ENCODE results near the gene PLCB1.

Gene PLCB1

DNA sequence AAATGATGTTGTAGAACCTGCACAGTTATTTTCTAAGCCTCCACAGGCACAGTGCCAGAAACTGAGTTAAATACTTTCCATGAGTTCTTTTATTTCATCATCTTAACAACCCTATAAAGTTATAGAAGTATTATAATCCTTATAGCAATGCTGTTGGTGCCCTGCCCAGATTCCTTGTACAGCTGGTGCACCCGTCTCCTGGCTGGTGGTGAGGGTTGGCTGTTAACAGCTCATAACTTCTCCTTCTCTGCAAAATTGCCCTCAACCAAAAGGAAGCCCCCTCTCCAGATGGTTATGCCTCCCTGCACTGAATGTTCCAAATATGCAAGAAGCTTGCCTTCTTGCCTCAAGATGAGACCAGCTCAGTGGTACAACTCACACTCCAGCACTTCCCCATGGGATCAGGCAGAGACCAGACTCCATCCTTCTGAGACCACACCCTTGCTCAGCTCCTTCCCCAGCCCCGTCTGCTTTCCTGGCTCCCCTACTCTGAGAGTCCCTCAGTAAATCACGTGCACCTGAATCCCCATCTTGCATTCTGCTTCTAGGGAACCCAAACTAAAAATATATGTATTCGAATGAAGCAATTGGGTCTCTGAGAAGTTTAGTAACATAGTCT lies 632.4 kb downstream of the PLCB1 start:
- DNase-seq: peak in 2 of 3 donors; percentile 75 to 89
- Histone ChIP-seq H3K27ac (ENCODE audit: insufficient read depth in 1 of 2, low read depth in 1 of 2, low read length in 2 of 2, poor library complexity in 1 of 2, severe bottlenecking in 2 of 2) (no peak overlapping the region), H3K27me3 (replicated peaks in 2 of 5; ENCODE audit: control insufficient read depth in 4 of 5, insufficient read depth in 5 of 5, low read length in 4 of 5) (no peaks in the 10 kb centered on the region), H3K9me3 (ENCODE audit: control extremely low read depth in 1 of 5, control insufficient read depth in 4 of 5, insufficient read depth in 2 of 5, low read depth in 1 of 5, low read length in 4 of 5) (no peaks in the 10 kb centered on the region), H3K4me3 (ENCODE audit: control insufficient read depth in 1 of 7, extremely low read depth in 1 of 7, insufficient read depth in 4 of 7, low read depth in 2 of 7, low read length in 6 of 7) (no peak overlapping the region), H3K4me1 (ENCODE audit: control extremely low read depth in 1 of 4, control insufficient read depth in 4 of 4, insufficient read depth in 4 of 4, low read length in 3 of 4) (peaks cover 0 to 9% (median 0%) of the 10 kb centered on the region in 4 experiments), H3K36me3 (ENCODE audit: control insufficient read depth in 4 of 4, insufficient read depth in 4 of 4, low read length in 3 of 4) (peaks cover 5 to 33% (median 20%) of the 10 kb centered on the region in 4 experiments)
- no CpG with 5 or more reads among the region's 4 CpGs for WGBS (ENCODE audit: insufficient coverage)
- ChIA-PET CTCF (interaction anchor here (0.6 to 1.7 kb wide), 3 partner anchors 9 to 828 kb away, joined by 4 to 5 read pairs (median 4); no protein-coding TSS in a partner anchor), POLR2A (no interaction called here)

DNA sequence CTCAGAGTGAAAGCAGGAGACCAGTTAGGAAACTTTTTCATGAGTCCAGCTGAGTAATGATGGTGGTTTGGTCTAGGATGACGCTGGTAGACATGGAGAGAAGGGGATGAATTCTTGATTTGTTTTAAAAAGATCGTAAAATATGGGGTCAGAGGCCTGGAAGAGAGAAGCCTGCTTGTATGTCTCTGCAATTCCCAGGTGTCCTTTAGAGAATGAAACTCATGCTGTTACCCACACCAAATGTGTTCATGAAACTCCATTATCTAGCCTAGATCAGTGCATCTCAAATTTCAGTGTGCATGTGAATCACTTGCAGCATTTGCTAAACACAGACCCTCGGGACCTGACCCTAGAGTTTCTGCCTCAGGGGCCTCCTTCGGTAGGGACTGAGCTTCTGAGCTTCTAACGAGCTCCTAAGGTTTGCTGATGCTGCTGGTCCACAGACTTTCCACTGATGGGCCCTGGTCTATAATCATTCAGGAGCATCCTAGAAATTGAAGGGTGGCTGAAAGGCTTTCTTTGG lies 634.9 kb downstream of the PLCB1 start:
- no peaks in the 10 kb centered on the region for H3K9me3 ChIP-seq (ENCODE audit: control extremely low read depth in 1 of 5, control insufficient read depth in 4 of 5, insufficient read depth in 2 of 5, low read depth in 1 of 5, low read length in 4 of 5)
- H3K27me3 ChIP-seq (replicated peaks in 2 of 5; ENCODE audit: control insufficient read depth in 4 of 5, insufficient read depth in 5 of 5, low read length in 4 of 5): no peaks in the 10 kb centered on the region
- CTCF ChIA-PET: interaction anchor here (3.8 kb wide), 1 partner anchor 10 kb away, joined by 11 read pairs; no protein-coding TSS in a partner anchor
- H3K4me1 ChIP-seq (ENCODE audit: control extremely low read depth in 1 of 4, control insufficient read depth in 4 of 4, insufficient read depth in 4 of 4, low read length in 3 of 4): peaks cover 0 to 9% (median 0%) of the 10 kb centered on the region in 4 experiments
- peaks cover 5 to 23% (median 16%) of the 10 kb centered on the region in 4 experiments for H3K36me3 ChIP-seq (ENCODE audit: control insufficient read depth in 4 of 4, insufficient read depth in 4 of 4, low read length in 3 of 4)
- POLR2A ChIA-PET: interaction anchor here (0.6 kb wide), 1 partner anchor 204 kb away, joined by 4 read pairs; no protein-coding TSS in a partner anchor
- no peak overlapping the region for H3K4me3 ChIP-seq (ENCODE audit: control insufficient read depth in 1 of 7, extremely low read depth in 1 of 7, insufficient read depth in 4 of 7, low read depth in 2 of 7, low read length in 6 of 7)
- no peak overlapping the region for H3K27ac ChIP-seq (ENCODE audit: insufficient read depth in 1 of 2, low read depth in 1 of 2, low read length in 2 of 2, poor library complexity in 1 of 2, severe bottlenecking in 2 of 2)
- DNase-seq: no peak
- 93% methylated on average over 4 of the region's 5 CpGs for WGBS (ENCODE audit: insufficient coverage)

DNA sequence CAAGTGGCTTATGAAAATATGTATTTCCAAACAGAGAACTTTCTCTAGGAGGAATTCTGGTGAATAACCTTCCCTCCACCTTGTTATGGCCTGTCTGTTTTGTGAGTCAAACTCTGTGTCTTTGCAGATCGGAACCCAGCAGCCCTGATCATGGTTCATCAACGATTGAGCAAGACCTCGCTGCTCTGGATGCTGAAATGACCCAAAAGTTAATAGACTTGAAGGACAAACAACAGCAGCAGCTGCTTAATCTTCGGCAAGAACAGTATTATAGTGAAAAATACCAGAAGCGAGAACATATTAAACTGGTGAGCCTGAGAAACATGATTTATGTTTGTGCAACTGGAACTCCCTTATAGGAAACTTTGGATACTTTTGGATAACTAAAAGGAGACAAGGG lies 642.3 kb downstream of the PLCB1 start:
- CTCF ChIA-PET: interaction anchor here (1.9 kb wide), 1 partner anchor 10 kb away, joined by 5 read pairs; no protein-coding TSS in a partner anchor
- Histone ChIP-seq H3K27ac (ENCODE audit: insufficient read depth in 1 of 2, low read depth in 1 of 2, low read length in 2 of 2, poor library complexity in 1 of 2, severe bottlenecking in 2 of 2) (no peak overlapping the region), H3K9me3 (ENCODE audit: control extremely low read depth in 1 of 5, control insufficient read depth in 4 of 5, insufficient read depth in 2 of 5, low read depth in 1 of 5, low read length in 4 of 5) (no peaks in the 10 kb centered on the region), H3K4me3 (ENCODE audit: control insufficient read depth in 1 of 7, extremely low read depth in 1 of 7, insufficient read depth in 4 of 7, low read depth in 2 of 7, low read length in 6 of 7) (no peak overlapping the region), H3K36me3 (ENCODE audit: control insufficient read depth in 4 of 4, insufficient read depth in 4 of 4, low read length in 3 of 4) (peaks cover 0 to 15% (median 9%) of the 10 kb centered on the region in 4 experiments), H3K27me3 (replicated peaks in 2 of 5; ENCODE audit: control insufficient read depth in 4 of 5, insufficient read depth in 5 of 5, low read length in 4 of 5) (no peaks in the 10 kb centered on the region), H3K4me1 (ENCODE audit: control extremely low read depth in 1 of 4, control insufficient read depth in 4 of 4, insufficient read depth in 4 of 4, low read length in 3 of 4) (peaks cover 0 to 4% (median 0%) of the 10 kb centered on the region in 4 experiments)
- POLR2A ChIA-PET: no interaction called here
- 95% methylated on average over 4 of the region's 5 CpGs for WGBS (ENCODE audit: insufficient coverage)
- DNase-seq: no peak

DNA sequence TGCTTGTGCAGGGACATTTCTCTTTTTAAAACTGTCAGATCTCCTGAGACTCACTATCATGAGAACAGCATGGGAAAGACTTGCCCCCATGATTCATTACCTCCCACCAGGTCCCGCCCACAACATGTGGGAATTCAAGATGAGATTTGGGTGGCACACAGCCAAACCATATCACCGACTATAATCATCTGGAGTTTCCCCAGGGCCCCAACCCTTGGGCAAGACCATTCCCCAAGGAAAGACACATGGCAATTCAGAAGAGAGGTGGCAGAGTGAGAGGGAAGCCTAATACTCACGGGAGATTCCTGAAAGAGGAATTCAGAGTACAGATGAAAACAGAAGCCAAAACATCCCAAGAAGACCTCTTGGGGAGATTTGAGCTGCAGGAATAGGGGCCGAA lies 645.8 kb downstream of the PLCB1 start:
- Histone ChIP-seq H3K4me1 (ENCODE audit: control extremely low read depth in 1 of 4, control insufficient read depth in 4 of 4, insufficient read depth in 4 of 4, low read length in 3 of 4) (peaks cover 0 to 4% (median 1%) of the 10 kb centered on the region in 4 experiments), H3K27ac (ENCODE audit: insufficient read depth in 1 of 2, low read depth in 1 of 2, low read length in 2 of 2, poor library complexity in 1 of 2, severe bottlenecking in 2 of 2) (no peak overlapping the region), H3K27me3 (replicated peaks in 2 of 5; ENCODE audit: control insufficient read depth in 4 of 5, insufficient read depth in 5 of 5, low read length in 4 of 5) (no peaks in the 10 kb centered on the region), H3K4me3 (ENCODE audit: control insufficient read depth in 1 of 7, extremely low read depth in 1 of 7, insufficient read depth in 4 of 7, low read depth in 2 of 7, low read length in 6 of 7) (no peak overlapping the region), H3K9me3 (ENCODE audit: control extremely low read depth in 1 of 5, control insufficient read depth in 4 of 5, insufficient read depth in 2 of 5, low read depth in 1 of 5, low read length in 4 of 5) (peaks cover 0 to 2% (median 0%) of the 10 kb centered on the region in 5 experiments), H3K36me3 (ENCODE audit: control insufficient read depth in 4 of 4, insufficient read depth in 4 of 4, low read length in 3 of 4) (peaks cover 0 to 18% (median 11%) of the 10 kb centered on the region in 4 experiments)
- DNase-seq: no peak
- 86% methylated on average over 1 of the region's 4 CpGs for WGBS (ENCODE audit: insufficient coverage)
- ChIA-PET CTCF (interaction anchor here (0.7 to 2.5 kb wide), 2 partner anchors 18 to 19 kb away, joined by 3 to 5 read pairs; no protein-coding TSS in a partner anchor), POLR2A (no interaction called here)

DNA sequence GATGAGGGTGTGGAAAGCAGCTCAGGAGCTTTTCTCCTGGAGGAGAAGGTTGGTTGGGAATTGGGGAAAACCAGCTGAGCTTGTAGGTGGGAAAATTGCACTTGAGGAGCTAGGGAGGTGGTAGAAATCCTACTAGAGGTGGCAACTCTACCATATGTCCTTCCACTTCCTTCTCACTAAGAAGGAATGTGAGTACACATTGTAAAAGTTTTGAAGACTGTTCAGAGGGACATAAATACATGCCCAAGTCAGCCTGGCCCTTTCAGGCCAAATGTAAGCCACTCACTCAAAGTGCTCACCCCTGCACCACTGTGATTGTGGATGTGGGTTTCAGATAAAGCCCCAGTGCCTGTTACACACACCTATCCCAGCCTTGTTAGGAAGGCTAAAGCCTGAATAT lies 646.3 kb downstream of the PLCB1 start:
- ChIA-PET POLR2A (no interaction called here), CTCF (interaction anchor here (0.7 to 2.5 kb wide), 3 partner anchors 18 to 19 kb away, joined by 3 to 5 read pairs (median 3); no protein-coding TSS in a partner anchor)
- H3K27ac ChIP-seq (ENCODE audit: insufficient read depth in 1 of 2, low read depth in 1 of 2, low read length in 2 of 2, poor library complexity in 1 of 2, severe bottlenecking in 2 of 2): no peak overlapping the region
- no peak for DNase-seq
- H3K4me3 ChIP-seq (ENCODE audit: control insufficient read depth in 1 of 7, extremely low read depth in 1 of 7, insufficient read depth in 4 of 7, low read depth in 2 of 7, low read length in 6 of 7): no peak overlapping the region
- peaks cover 0 to 2% (median 0%) of the 10 kb centered on the region in 5 experiments for H3K9me3 ChIP-seq (ENCODE audit: control extremely low read depth in 1 of 5, control insufficient read depth in 4 of 5, insufficient read depth in 2 of 5, low read depth in 1 of 5, low read length in 4 of 5)
- no peaks in the 10 kb centered on the region for H3K27me3 ChIP-seq (replicated peaks in 2 of 5; ENCODE audit: control insufficient read depth in 4 of 5, insufficient read depth in 5 of 5, low read length in 4 of 5)
- peaks cover 0 to 4% (median 1%) of the 10 kb centered on the region in 4 experiments for H3K4me1 ChIP-seq (ENCODE audit: control extremely low read depth in 1 of 4, control insufficient read depth in 4 of 4, insufficient read depth in 4 of 4, low read length in 3 of 4)
- peaks cover 0 to 18% (median 11%) of the 10 kb centered on the region in 4 experiments for H3K36me3 ChIP-seq (ENCODE audit: control insufficient read depth in 4 of 4, insufficient read depth in 4 of 4, low read length in 3 of 4)

DNA sequence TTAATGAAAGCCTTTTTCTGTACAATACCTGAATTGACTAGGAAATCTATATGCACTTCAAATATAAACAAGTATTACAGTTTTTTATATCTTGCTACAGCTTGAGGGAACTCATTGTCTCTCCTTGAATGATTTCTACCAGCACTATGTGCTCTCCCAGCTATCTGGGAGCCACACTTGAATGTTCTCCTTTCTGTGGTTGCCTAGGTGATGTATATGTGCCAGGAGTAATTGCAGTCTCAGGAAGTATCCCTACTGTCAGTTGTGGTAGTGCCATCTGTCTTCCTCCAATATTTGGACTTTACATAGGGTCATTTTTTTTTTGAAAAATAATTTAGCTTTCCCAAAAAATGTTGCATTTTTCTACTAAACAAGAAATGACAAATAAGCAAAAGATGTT lies 648.8 kb downstream of the PLCB1 start:
- ChIA-PET POLR2A (no interaction called here), CTCF (interaction anchor here (0.6 to 2.1 kb wide), 4 partner anchors 9 to 579 kb away, joined by 3 to 6 read pairs (median 5); no protein-coding TSS in a partner anchor)
- H3K27ac ChIP-seq (ENCODE audit: insufficient read depth in 1 of 2, low read depth in 1 of 2, low read length in 2 of 2, poor library complexity in 1 of 2, severe bottlenecking in 2 of 2): no peak overlapping the region

DNA sequence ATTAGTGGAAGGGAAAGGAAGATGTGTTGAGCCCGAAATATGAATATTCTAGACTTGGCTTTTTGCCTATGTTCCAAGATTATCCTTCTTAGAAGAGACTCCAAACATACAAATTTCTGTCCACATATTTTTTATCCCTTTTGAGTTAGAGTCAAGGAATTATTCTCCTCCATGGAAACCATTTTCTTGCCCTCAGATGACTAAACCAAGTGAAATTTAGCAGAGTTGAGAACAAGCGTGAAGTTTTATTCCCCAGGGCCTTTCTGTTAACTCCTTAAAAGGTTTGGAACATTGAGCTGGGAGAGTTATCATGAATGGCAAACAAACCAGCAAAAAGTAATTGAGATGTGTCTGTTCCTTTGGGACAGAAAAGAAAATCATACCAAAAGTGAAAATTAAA lies 650.7 kb downstream of the PLCB1 start:
- Histone ChIP-seq H3K4me1 (ENCODE audit: control extremely low read depth in 1 of 4, control insufficient read depth in 4 of 4, insufficient read depth in 4 of 4, low read length in 3 of 4) (peaks cover 0 to 2% (median 0%) of the 10 kb centered on the region in 4 experiments), H3K9me3 (ENCODE audit: control extremely low read depth in 1 of 5, control insufficient read depth in 4 of 5, insufficient read depth in 2 of 5, low read depth in 1 of 5, low read length in 4 of 5) (peaks cover 0 to 2% (median 0%) of the 10 kb centered on the region in 5 experiments), H3K27me3 (replicated peaks in 2 of 5; ENCODE audit: control insufficient read depth in 4 of 5, insufficient read depth in 5 of 5, low read length in 4 of 5) (no peaks in the 10 kb centered on the region), H3K27ac (ENCODE audit: insufficient read depth in 1 of 2, low read depth in 1 of 2, low read length in 2 of 2, poor library complexity in 1 of 2, severe bottlenecking in 2 of 2) (no peak overlapping the region), H3K4me3 (ENCODE audit: control insufficient read depth in 1 of 7, extremely low read depth in 1 of 7, insufficient read depth in 4 of 7, low read depth in 2 of 7, low read length in 6 of 7) (no peak overlapping the region), H3K36me3 (ENCODE audit: control insufficient read depth in 4 of 4, insufficient read depth in 4 of 4, low read length in 3 of 4) (peaks cover 0 to 16% (median 7%) of the 10 kb centered on the region in 4 experiments)
- DNase-seq: no peak
- ChIA-PET CTCF (interaction anchor here (1.8 kb wide), 1 partner anchor 611 kb away, joined by 5 read pairs; no protein-coding TSS in a partner anchor), POLR2A (no interaction called here)
- 100% methylated on average over 1 of the region's 2 CpGs for WGBS (ENCODE audit: insufficient coverage)

More for the DNA sequence above, 648.8 kb downstream of the PLCB1 start:
- no peaks in the 10 kb centered on the region for H3K27me3 ChIP-seq (replicated peaks in 2 of 5; ENCODE audit: control insufficient read depth in 4 of 5, insufficient read depth in 5 of 5, low read length in 4 of 5)
- H3K9me3 ChIP-seq (ENCODE audit: control extremely low read depth in 1 of 5, control insufficient read depth in 4 of 5, insufficient read depth in 2 of 5, low read depth in 1 of 5, low read length in 4 of 5): peaks cover 0 to 2% (median 0%) of the 10 kb centered on the region in 5 experiments
- no peak overlapping the region for H3K4me3 ChIP-seq (ENCODE audit: control insufficient read depth in 1 of 7, extremely low read depth in 1 of 7, insufficient read depth in 4 of 7, low read depth in 2 of 7, low read length in 6 of 7)
- peaks cover 0 to 2% (median 1%) of the 10 kb centered on the region in 4 experiments for H3K4me1 ChIP-seq (ENCODE audit: control extremely low read depth in 1 of 4, control insufficient read depth in 4 of 4, insufficient read depth in 4 of 4, low read length in 3 of 4)
- DNase-seq: peak in 1 of 3 donors; percentile 49
- H3K36me3 ChIP-seq (ENCODE audit: control insufficient read depth in 4 of 4, insufficient read depth in 4 of 4, low read length in 3 of 4): peaks cover 0 to 18% (median 8%) of the 10 kb centered on the region in 4 experiments

Measured in common myeloid progenitor, CD34-positive (primary cell).